Measurements from ENCODE around the gene TTLL7.

- TF ChIP-seq, protein P1, sequence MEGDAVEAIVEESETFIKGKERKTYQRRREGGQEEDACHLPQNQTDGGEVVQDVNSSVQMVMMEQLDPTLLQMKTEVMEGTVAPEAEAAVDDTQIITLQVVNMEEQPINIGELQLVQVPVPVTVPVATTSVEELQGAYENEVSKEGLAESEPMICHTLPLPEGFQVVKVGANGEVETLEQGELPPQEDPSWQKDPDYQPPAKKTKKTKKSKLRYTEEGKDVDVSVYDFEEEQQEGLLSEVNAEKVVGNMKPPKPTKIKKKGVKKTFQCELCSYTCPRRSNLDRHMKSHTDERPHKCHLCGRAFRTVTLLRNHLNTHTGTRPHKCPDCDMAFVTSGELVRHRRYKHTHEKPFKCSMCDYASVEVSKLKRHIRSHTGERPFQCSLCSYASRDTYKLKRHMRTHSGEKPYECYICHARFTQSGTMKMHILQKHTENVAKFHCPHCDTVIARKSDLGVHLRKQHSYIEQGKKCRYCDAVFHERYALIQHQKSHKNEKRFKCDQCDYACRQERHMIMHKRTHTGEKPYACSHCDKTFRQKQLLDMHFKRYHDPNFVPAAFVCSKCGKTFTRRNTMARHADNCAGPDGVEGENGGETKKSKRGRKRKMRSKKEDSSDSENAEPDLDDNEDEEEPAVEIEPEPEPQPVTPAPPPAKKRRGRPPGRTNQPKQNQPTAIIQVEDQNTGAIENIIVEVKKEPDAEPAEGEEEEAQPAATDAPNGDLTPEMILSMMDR (IDR thresholded peaks at IDR 0.05) = no peak
- TF ChIP-seq EZH2 (IDR thresholded peaks at IDR 0.05; ENCODE audit: borderline replicate concordance, insufficient read depth, low read depth, low read length, poor library complexity, severe bottlenecking) = no peak
Measured at GRCh38 chr1:83838573-83838972, 160.4 kb downstream of the TTLL7 start.

Data from B cell (primary cell).